GM12891 (cell line): ENCODE data around the gene NDUFB3.

Experiments
- DNase-seq: peaks from one replicate; pipeline ENCODE4 v3.0.0; 2011; ENCODE audit warnings: low spot score; ENCODE audit not compliant: insufficient read length
- FAIRE-seq: peaks from 2 replicates; lab custom pipeline; 2011; peaks lifted over from hg19 to GRCh38; lab: Jason Lieb, UNC
- PAX5 ChIP-seq: IDR thresholded peaks from 2 replicates; pipeline ENCODE4 v1.6.1; 2011; ENCODE audit warnings: low read length, moderate library complexity, mild to moderate bottlenecking; ENCODE audit not compliant: insufficient read depth, severe bottlenecking
- POLR2A ChIP-seq: IDR thresholded peaks from 2 replicates; pipeline ENCODE4 v1.6.1; 2011; ENCODE audit warnings: low read depth, low read length, control low read depth
- POLR2AphosphoS5 ChIP-seq: IDR thresholded peaks from 2 replicates; pipeline ENCODE4 v1.6.1; 2011; ENCODE audit warnings: low read depth, low read length, control low read depth
- POU2F2 ChIP-seq: IDR thresholded peaks from 2 replicates; pipeline ENCODE4 v1.6.1; 2011; ENCODE audit warnings: low read depth, mild to moderate bottlenecking, control low read depth, low read length, moderate library complexity
- SPI1 ChIP-seq: IDR thresholded peaks from 2 replicates; pipeline ENCODE4 v1.6.1; 2011; ENCODE audit warnings: low read depth, low read length, control low read depth
- TAF1 ChIP-seq: IDR thresholded peaks from 2 replicates; pipeline ENCODE4 v1.6.1; 2011; ENCODE audit warnings: low read depth, low read length, control low read depth

NDUFB3 gene

GRCh38 chr2:201090574-201090973 lies 18.8 kb downstream of the NDUFB3 start:
- DNase-seq (no peak), FAIRE-seq (no peak)
- TF ChIP-seq POU2F2, result no peak
- TF ChIP-seq POLR2AphosphoS5, result no peak
- no peak for TF ChIP-seq PAX5
- no peak for TF ChIP-seq POLR2A
- no peak for TF ChIP-seq TAF1
- TF ChIP-seq SPI1, result no peak

GRCh38 chr2:201093573-201093972 lies 21.8 kb downstream of the NDUFB3 start:
- FAIRE-seq (no peak), DNase-seq (no peak)
- TF ChIP-seq PAX5 (no peak), SPI1 (no peak), TAF1 (no peak), POU2F2 (no peak), POLR2AphosphoS5 (no peak), POLR2A (no peak)

- FAIRE-seq, result no peak
- no peak for DNase-seq
- TF ChIP-seq TAF1, result no peak
- no peak for TF ChIP-seq POLR2A
- no peak for TF ChIP-seq SPI1
- no peak for TF ChIP-seq POLR2AphosphoS5
- TF ChIP-seq PAX5, result no peak
- no peak for TF ChIP-seq POU2F2
Measured at GRCh38 chr2:201100497-201100896, 28.7 kb downstream of the NDUFB3 start.

- FAIRE-seq (no peak), DNase-seq (no peak)
- TF ChIP-seq TAF1 (no peak), PAX5 (no peak), SPI1 (no peak), POLR2A (no peak), POU2F2 (no peak), POLR2AphosphoS5 (no peak)
Measured at GRCh38 chr2:201105759-201106158, 34.0 kb downstream of the NDUFB3 start.

- TF ChIP-seq POU2F2, result no peak
- TF ChIP-seq PAX5, result no peak
- no peak for TF ChIP-seq SPI1
- no peak for TF ChIP-seq POLR2AphosphoS5
- FAIRE-seq (no peak), DNase-seq (no peak)
Measured at GRCh38 chr2:201107624-201108023, 35.8 kb downstream of the NDUFB3 start.

- no peak for TF ChIP-seq PAX5
- TF ChIP-seq POLR2AphosphoS5, result no peak
- no peak for TF ChIP-seq POU2F2
- no peak for TF ChIP-seq SPI1
- TF ChIP-seq POLR2A, result no peak
- TF ChIP-seq TAF1, result no peak
- FAIRE-seq, result no peak
- no peak for DNase-seq
Measured at GRCh38 chr2:201108341-201108740, 36.5 kb downstream of the NDUFB3 start.

- DNase-seq (no peak), FAIRE-seq (no peak)
- no peak for TF ChIP-seq PAX5
- no peak for TF ChIP-seq SPI1
- no peak for TF ChIP-seq TAF1
- no peak for TF ChIP-seq POLR2AphosphoS5
- TF ChIP-seq POU2F2, result no peak
- no peak for TF ChIP-seq POLR2A
Measured at GRCh38 chr2:201109186-201109585, 37.4 kb downstream of the NDUFB3 start.

GRCh38 chr2:201110615-201111014 lies 38.8 kb downstream of the NDUFB3 start:
- FAIRE-seq, result no peak
- TF ChIP-seq TAF1 (no peak), POLR2A (no peak), POLR2AphosphoS5 (no peak), SPI1 (no peak), POU2F2 (no peak), PAX5 (no peak)

GRCh38 chr2:201111096-201111495 lies 39.3 kb downstream of the NDUFB3 start:
- no peak for DNase-seq
- no peak for FAIRE-seq
- TF ChIP-seq POU2F2 (no peak), TAF1 (no peak), POLR2A (no peak), POLR2AphosphoS5 (no peak), PAX5 (no peak), SPI1 (no peak)

More at GRCh38 chr2:201110615-201111014, 38.8 kb downstream of the NDUFB3 start:
- DNase-seq, result no peak

- DNase-seq, result no peak
- TF ChIP-seq POU2F2, result no peak
- no peak for TF ChIP-seq SPI1
- no peak for TF ChIP-seq POLR2A
- no peak for TF ChIP-seq PAX5
- TF ChIP-seq TAF1, result no peak
- TF ChIP-seq POLR2AphosphoS5, result no peak
- FAIRE-seq, result no peak
Measured at GRCh38 chr2:201114350-201114749, 42.5 kb downstream of the NDUFB3 start.

GRCh38 chr2:201114846-201115245 lies 43.0 kb downstream of the NDUFB3 start:
- DNase-seq, result no peak
- FAIRE-seq, result no peak
- TF ChIP-seq PAX5, result no peak
